Nucleus accumbens (tissue), 56 donors: ENCODE results near the gene MUC12.
"Not testable (repeated sequence)": the region's sequence is repeated elsewhere in the genome, so short reads cannot be mapped to it uniquely, and the experiment has no call there.

Experiments
- DNase-seq, 56 donors: peaks; one replicate each; lab custom pipeline; 2025; lab: John Stamatoyannopoulos, UW

MUC12 gene

GRCh38 chr7:100969066-100969615, at the start of gene MUC12:
Gene MUC12 (plus strand): TSS chr7:100969565. CDS start chr7:100969623, 58 bp downstream.
- peak in 1 of 56 donors; percentile 0 for DNase-seq

- not testable (repeated sequence) for DNase-seq
Observed at GRCh38 chr7:100919779-100920437, 49.5 kb upstream of the MUC12 start.

- DNase-seq: no peak
Observed at GRCh38 chr7:100921039-100921438, 48.3 kb upstream of the MUC12 start.

GRCh38 chr7:100923616-100924015, 45.7 kb upstream of the MUC12 start:
- DNase-seq: not testable (repeated sequence)

GRCh38 chr7:100929808-100930174, 39.6 kb upstream of the MUC12 start:
- DNase-seq: no peak

- no peak for DNase-seq
Observed at GRCh38 chr7:100933734-100934133, 35.6 kb upstream of the MUC12 start.

GRCh38 chr7:100935381-100935780, 34.0 kb upstream of the MUC12 start:
- not testable (repeated sequence) for DNase-seq

GRCh38 chr7:100936167-100936566, 33.2 kb upstream of the MUC12 start:
- DNase-seq: not testable (repeated sequence)

GRCh38 chr7:100942045-100942774, 27.2 kb upstream of the MUC12 start:
- DNase-seq: no peak

GRCh38 chr7:100943693-100944092, 25.7 kb upstream of the MUC12 start:
- DNase-seq: no peak

GRCh38 chr7:100944138-100944537, 25.2 kb upstream of the MUC12 start:
- no peak for DNase-seq

- DNase-seq: no peak
Observed at GRCh38 chr7:100946111-100946510, 23.3 kb upstream of the MUC12 start.

- no peak for DNase-seq
Observed at GRCh38 chr7:100946766-100947365, 22.5 kb upstream of the MUC12 start.

- no peak for DNase-seq
Observed at GRCh38 chr7:100947792-100948191, 21.6 kb upstream of the MUC12 start.

GRCh38 chr7:100949227-100949932, 20.0 kb upstream of the MUC12 start, which contains the start of gene MUC3A:
Gene MUC3A (plus strand): TSS chr7:100949534. CDS start chr7:100949625, 91 bp downstream.
- no peak for DNase-seq

- no peak for DNase-seq
Observed at GRCh38 chr7:100949933-100950443, 19.4 kb upstream of the MUC12 start.

GRCh38 chr7:100951172-100951571, 18.2 kb upstream of the MUC12 start:
- no peak for DNase-seq

GRCh38 chr7:100951888-100952560, 17.3 kb upstream of the MUC12 start:
- no peak for DNase-seq

GRCh38 chr7:100952641-100953040, 16.7 kb upstream of the MUC12 start:
- no peak for DNase-seq
